SK-N-MC (cell line): ENCODE data around the gene TEKT4.
"Not testable (repeated sequence)": the region's sequence is repeated elsewhere in the genome, so short reads cannot be mapped to it uniquely, and the experiment has no call there.

Source experiments
- EZH2 ChIP-seq: fragments of 200-600 bp; sonication (generic); IDR thresholded peaks from one replicate; pipeline ENCODE4 v1.6.1; 2017; ENCODE audit warnings: antibody characterized with exemption
- FOXP2 ChIP-seq: optimal IDR thresholded peaks from 2 replicates; pipeline ENCODE3; 2011; ENCODE audit warnings: mild to moderate bottlenecking, moderate library complexity; ENCODE audit not compliant: insufficient read depth; ENCODE audit errors: extremely low read length, control extremely low read depth
- POLR2AphosphoS5 ChIP-seq: IDR thresholded peaks from 2 replicates; pipeline ENCODE4 v1.6.1; 2012; ENCODE audit warnings: mild to moderate bottlenecking, low read depth, low read length, borderline replicate concordance

GRCh38 chr2:94862903-94863302, 8.3 kb upstream of the TEKT4 start:
- not testable (repeated sequence) for TF ChIP-seq POLR2AphosphoS5, EZH2, FOXP2
